ENCODE data around the gene IVNS1ABP. TPM values are rescaled to one million over a fixed set of nuclear protein-coding genes. Genes with fewer than 3 reads are reported as not detected.
A peak's percentile ranks its signal among the peaks of the same experiment; 100 is the strongest.

The IVNS1ABP gene
- total and polyA plus RNA-seq, 9 of the 15 experiments (the other 6 are each of a cell fraction or from before 2014, with no cell fraction given), result 30.6 to 126 (median 77.7) TPM

DNA sequence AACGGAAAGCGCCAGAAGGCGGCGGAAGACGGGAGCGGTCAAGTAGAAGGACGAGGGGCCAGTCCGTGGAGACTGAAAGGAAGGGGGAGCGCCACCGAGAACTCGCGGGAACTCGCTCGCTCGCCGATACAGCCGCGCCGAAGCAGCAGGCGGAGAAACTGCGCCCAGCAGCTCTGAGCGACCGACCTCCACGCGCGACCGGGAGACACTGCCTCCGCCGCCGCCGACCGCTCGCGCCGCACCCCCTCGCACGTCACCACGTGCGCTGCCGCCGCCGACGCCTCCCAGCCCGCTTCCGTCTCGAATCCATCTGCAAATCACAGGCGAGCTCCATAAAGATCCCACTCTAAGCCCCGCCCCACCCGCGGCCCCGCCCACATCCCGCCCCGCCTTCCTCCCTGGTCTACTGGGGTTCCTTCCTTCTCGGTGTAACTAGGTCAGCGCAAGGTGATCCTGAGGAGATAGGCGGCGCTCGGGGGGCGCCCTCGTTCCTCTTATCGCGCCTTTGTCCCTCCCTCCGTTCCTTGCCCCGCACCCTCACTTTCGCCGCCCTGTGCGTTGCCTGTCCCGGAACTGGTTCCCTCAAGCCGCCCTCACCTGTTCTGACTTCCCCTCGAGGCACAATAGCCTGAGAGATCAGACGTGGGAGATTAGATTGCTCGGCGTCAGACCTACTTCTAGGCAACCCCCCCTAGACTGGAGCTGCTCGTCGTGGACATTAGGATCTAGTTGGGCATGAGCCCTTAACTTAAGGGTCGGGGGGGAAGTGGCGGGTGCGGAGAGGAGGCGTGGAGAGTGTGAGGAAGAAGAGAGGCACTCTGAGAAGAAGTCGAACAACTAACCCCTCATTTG is at the start of gene IVNS1ABP (continued):
- TF ChIP-seq ESRRA (IDR thresholded peaks at IDR 0.05; ENCODE audit: borderline replicate concordance, low read depth), result peak; percentile 68
- TF ChIP-seq JUN (IDR thresholded peaks at IDR 0.05; ENCODE audit: borderline replicate concordance, low read depth, low read length), result 0 out of 2 replicates have a peak, but pooled peaks have one; percentile 19
- TF ChIP-seq JUN (CRISPR knock-in tag; IDR thresholded peaks at IDR 0.05; ENCODE audit: borderline replicate concordance), result 0 out of 2 replicates have a peak, but pooled peaks have one; percentile 71
- peak in 1 of 2 experiments; percentile 77 for TF ChIP-seq AFF1 (IDR thresholded peaks at IDR 0.05; ENCODE audit: low read depth in 1 of 2, partially characterized antibody in 2 of 2)
- TF ChIP-seq POLR2AphosphoS5 (IDR thresholded peaks at IDR 0.05; ENCODE audit: control insufficient read depth, insufficient read depth, low read depth, low read length), result peak; percentile 65
- TF ChIP-seq ATF2 (CRISPR knock-in tag; IDR thresholded peaks at IDR 0.05), result no peak
- no peak for TF ChIP-seq PURB (CRISPR knock-in tag; IDR thresholded peaks at IDR 0.05; ENCODE audit: low read depth)
- TF ChIP-seq U2AF1 (optimal IDR thresholded peaks at IDR 0.05; ENCODE audit: low read depth, low read length), result no peak
- peak; percentile 93 for TF ChIP-seq KAT7 (CRISPR knock-in tag; IDR thresholded peaks at IDR 0.05; ENCODE audit: borderline replicate concordance)
- peak; percentile 86; the same call in 1 of the 2 replicates for TF ChIP-seq SMARCE1 (IDR thresholded peaks at IDR 0.05)
- TF ChIP-seq HNRNPH1 (optimal IDR thresholded peaks at IDR 0.05; ENCODE audit: low read depth, low read length), result no peak
- TF ChIP-seq, protein P1, sequence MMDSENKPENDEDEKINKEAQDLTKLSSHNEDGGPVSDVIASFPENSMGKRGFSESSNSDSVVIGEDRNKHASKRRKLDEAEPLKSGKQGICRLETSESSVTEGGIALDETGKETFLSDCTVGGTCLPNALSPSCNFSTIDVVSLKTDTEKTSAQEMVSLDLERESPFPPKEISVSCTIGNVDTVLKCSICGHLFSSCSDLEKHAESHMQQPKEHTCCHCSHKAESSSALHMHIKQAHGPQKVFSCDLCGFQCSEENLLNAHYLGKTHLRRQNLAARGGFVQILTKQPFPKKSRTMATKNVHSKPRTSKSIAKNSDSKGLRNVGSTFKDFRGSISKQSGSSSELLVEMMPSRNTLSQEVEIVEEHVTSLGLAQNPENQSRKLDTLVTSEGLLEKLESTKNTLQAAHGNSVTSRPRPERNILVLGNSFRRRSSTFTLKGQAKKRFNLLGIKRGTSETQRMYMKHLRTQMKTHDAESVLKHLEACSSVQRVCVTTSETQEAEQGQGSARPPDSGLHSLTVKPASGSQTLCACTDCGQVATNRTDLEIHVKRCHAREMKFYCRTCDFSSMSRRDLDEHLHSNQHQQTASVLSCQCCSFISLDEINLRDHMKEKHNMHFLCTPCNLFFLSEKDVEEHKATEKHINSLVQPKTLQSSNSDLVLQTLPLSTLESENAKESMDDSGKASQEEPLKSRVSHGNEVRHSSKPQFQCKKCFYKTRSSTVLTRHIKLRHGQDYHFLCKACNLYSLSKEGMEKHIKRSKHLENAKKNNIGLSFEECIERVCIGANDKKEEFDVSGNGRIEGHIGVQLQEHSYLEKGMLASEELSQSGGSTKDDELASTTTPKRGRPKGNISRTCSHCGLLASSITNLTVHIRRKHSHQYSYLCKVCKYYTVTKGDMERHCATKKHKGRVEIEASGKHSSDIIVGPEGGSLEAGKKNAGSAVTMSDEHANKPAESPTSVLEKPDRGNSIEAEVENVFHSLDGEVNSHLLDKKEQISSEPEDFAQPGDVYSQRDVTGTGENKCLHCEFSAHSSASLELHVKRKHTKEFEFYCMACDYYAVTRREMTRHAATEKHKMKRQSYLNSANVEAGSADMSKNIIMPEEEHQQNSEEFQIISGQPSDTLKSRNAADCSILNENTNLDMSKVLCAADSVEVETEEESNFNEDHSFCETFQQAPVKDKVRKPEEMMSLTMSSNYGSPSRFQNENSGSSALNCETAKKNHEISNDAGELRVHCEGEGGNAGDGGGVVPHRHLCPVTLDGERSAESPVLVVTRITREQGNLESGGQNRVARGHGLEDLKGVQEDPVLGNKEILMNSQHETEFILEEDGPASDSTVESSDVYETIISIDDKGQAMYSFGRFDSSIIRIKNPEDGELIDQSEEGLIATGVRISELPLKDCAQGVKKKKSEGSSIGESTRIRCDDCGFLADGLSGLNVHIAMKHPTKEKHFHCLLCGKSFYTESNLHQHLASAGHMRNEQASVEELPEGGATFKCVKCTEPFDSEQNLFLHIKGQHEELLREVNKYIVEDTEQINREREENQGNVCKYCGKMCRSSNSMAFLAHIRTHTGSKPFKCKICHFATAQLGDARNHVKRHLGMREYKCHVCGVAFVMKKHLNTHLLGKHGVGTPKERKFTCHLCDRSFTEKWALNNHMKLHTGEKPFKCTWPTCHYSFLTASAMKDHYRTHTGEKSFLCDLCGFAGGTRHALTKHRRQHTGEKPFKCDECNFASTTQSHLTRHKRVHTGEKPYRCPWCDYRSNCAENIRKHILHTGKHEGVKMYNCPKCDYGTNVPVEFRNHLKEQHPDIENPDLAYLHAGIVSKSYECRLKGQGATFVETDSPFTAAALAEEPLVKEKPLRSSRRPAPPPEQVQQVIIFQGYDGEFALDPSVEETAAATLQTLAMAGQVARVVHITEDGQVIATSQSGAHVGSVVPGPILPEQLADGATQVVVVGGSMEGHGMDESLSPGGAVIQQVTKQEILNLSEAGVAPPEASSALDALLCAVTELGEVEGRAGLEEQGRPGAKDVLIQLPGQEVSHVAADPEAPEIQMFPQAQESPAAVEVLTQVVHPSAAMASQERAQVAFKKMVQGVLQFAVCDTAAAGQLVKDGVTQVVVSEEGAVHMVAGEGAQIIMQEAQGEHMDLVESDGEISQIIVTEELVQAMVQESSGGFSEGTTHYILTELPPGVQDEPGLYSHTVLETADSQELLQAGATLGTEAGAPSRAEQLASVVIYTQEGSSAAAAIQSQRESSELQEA (IDR thresholded peaks at IDR 0.05; ENCODE audit: low read depth), result no peak
